Measurements from ENCODE around the gene GFRAL. TPM values are rescaled to one million over a fixed set of nuclear protein-coding genes. Genes with fewer than 3 reads are reported as not detected.

The GFRAL gene
- total RNA-seq, 1 donor from 2014 or later, result not detected

GRCh38 chr6:55320696-55321086 is 6.6 kb upstream of the GFRAL start:
- no peak overlapping the region for H3K4me3 Mint-ChIP-seq
- H3K27me3 Mint-ChIP-seq (ENCODE audit: low read depth), result no peaks in the 10 kb centered on the region
- H3K4me1 Mint-ChIP-seq, result no peaks in the 10 kb centered on the region
- TF ChIP-seq, protein P1, sequence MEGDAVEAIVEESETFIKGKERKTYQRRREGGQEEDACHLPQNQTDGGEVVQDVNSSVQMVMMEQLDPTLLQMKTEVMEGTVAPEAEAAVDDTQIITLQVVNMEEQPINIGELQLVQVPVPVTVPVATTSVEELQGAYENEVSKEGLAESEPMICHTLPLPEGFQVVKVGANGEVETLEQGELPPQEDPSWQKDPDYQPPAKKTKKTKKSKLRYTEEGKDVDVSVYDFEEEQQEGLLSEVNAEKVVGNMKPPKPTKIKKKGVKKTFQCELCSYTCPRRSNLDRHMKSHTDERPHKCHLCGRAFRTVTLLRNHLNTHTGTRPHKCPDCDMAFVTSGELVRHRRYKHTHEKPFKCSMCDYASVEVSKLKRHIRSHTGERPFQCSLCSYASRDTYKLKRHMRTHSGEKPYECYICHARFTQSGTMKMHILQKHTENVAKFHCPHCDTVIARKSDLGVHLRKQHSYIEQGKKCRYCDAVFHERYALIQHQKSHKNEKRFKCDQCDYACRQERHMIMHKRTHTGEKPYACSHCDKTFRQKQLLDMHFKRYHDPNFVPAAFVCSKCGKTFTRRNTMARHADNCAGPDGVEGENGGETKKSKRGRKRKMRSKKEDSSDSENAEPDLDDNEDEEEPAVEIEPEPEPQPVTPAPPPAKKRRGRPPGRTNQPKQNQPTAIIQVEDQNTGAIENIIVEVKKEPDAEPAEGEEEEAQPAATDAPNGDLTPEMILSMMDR (conservative IDR thresholded peaks at IDR 0.05), result peak; percentile 12
- H3K9me3 Mint-ChIP-seq, result no peaks in the 10 kb centered on the region
- no peaks in the 10 kb centered on the region for H3K36me3 Mint-ChIP-seq (ENCODE audit: low read depth)
- peak overlapping the region; percentile 68 for H3K27ac Mint-ChIP-seq (ENCODE audit: unreplicated experiment)
- DNase-seq (ENCODE audit: low read depth, low spot score), result no peak

DNA sequence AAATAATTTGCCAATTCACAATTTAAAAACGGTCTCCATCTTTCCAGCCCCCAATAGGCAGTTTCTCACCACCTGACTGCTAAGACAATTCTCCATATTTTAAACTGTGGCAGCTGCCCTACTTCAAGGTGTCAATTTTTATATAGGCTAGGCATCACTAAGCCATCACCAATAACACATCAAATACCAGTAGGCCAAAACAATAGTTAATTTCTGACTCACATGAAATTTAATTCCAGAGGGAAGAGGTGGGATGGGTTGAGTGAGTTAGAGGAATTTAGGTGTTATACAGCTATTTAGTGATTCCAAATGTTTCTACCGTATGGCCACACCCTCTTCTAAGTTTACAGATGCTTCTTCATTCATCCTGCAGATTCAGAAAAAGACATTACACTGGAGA is 49.9 kb downstream of the GFRAL start:
- TF ChIP-seq, protein P1 (conservative IDR thresholded peaks at IDR 0.05), result no peak
- no peak overlapping the region for H3K27ac Mint-ChIP-seq (ENCODE audit: unreplicated experiment)

GRCh38 chr6:55379471-55379870 is 52.2 kb downstream of the GFRAL start:
- Mint-ChIP-seq H3K36me3 (ENCODE audit: low read depth) (no peaks in the 10 kb centered on the region), H3K27ac (ENCODE audit: unreplicated experiment) (no peak overlapping the region), H3K9me3 (peaks cover 2% of the 10 kb centered on the region), H3K4me3 (no peak overlapping the region), H3K27me3 (ENCODE audit: low read depth) (peaks cover 2% of the 10 kb centered on the region), H3K4me1 (no peaks in the 10 kb centered on the region)
- DNase-seq (ENCODE audit: low read depth, low spot score), result no peak
- TF ChIP-seq, protein P1 (conservative IDR thresholded peaks at IDR 0.05), result no peak

More for the DNA sequence above, 49.9 kb downstream of the GFRAL start:
- no peaks in the 10 kb centered on the region for H3K4me1 Mint-ChIP-seq
- peaks cover 2% of the 10 kb centered on the region for H3K9me3 Mint-ChIP-seq
- no peak overlapping the region for H3K4me3 Mint-ChIP-seq
- no peak for DNase-seq (ENCODE audit: low read depth, low spot score)
- no peaks in the 10 kb centered on the region for H3K36me3 Mint-ChIP-seq (ENCODE audit: low read depth)
- H3K27me3 Mint-ChIP-seq (ENCODE audit: low read depth), result peaks cover 2% of the 10 kb centered on the region

DNA sequence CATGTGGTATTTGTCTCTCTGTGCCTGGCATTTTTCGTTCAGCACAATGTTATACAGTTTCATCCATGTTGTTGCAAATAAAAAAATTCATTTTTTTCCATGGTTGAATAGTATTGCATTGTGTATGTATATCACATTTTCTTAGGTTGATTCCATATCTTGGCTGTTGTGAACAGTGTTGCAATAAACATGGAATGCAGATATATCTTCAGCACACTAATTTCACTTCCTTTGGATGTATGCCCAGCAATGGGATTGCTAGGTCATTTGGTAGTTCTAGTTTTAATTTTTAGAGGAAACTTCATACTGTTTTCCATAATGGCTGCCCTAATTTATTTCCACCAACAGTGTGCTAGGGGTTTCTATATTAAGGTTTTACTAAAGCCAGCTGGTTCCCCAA is 52.6 kb downstream of the GFRAL start:
- Mint-ChIP-seq H3K27ac (ENCODE audit: unreplicated experiment) (no peak overlapping the region), H3K36me3 (ENCODE audit: low read depth) (no peaks in the 10 kb centered on the region), H3K27me3 (ENCODE audit: low read depth) (peaks cover 2% of the 10 kb centered on the region), H3K9me3 (peaks cover under 1% of the 10 kb centered on the region), H3K4me1 (no peaks in the 10 kb centered on the region), H3K4me3 (no peak overlapping the region)
- TF ChIP-seq, protein P1 (conservative IDR thresholded peaks at IDR 0.05), result no peak
- no peak for DNase-seq (ENCODE audit: low read depth, low spot score)

DNA sequence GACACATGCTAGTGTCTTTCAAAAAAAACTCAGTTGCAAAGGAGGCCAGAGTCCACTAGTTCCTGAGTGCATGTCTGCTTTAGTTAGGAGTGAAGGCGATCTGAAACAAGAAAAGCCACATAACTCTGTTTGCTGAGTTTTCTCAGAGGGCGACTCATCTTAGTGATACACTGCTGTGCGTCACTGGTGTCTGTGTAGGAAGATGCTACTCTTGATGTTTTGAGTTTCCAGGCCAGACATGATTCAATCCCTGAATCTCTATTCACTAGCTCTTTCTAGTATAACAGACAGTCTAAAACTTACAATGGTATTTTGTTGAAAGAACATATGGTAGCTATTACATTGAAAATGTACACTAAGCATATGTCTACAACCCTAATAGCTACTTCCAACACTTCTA is 60.9 kb downstream of the GFRAL start:
- no peaks in the 10 kb centered on the region for H3K9me3 Mint-ChIP-seq
- no peaks in the 10 kb centered on the region for H3K27me3 Mint-ChIP-seq (ENCODE audit: low read depth)
- TF ChIP-seq, protein P1 (conservative IDR thresholded peaks at IDR 0.05), result no peak
- no peaks in the 10 kb centered on the region for H3K36me3 Mint-ChIP-seq (ENCODE audit: low read depth)
- no peak overlapping the region for H3K27ac Mint-ChIP-seq (ENCODE audit: unreplicated experiment)
- no peak for DNase-seq (ENCODE audit: low read depth, low spot score)
- H3K4me3 Mint-ChIP-seq, result no peak overlapping the region
- H3K4me1 Mint-ChIP-seq, result no peaks in the 10 kb centered on the region

- no peak for DNase-seq (ENCODE audit: low read depth, low spot score)
- TF ChIP-seq, protein P1 (conservative IDR thresholded peaks at IDR 0.05), result no peak
- H3K4me3 Mint-ChIP-seq, result no peak overlapping the region
- no peaks in the 10 kb centered on the region for H3K4me1 Mint-ChIP-seq
- no peaks in the 10 kb centered on the region for H3K27me3 Mint-ChIP-seq (ENCODE audit: low read depth)
- no peak overlapping the region for H3K27ac Mint-ChIP-seq (ENCODE audit: unreplicated experiment)
- no peaks in the 10 kb centered on the region for H3K36me3 Mint-ChIP-seq (ENCODE audit: low read depth)
- H3K9me3 Mint-ChIP-seq, result no peaks in the 10 kb centered on the region
Measured at GRCh38 chr6:55395871-55396270, 68.6 kb downstream of the GFRAL start.
